8988T (cell line): Measurements from ENCODE around the gene LAMA2.

Source experiments
- DNase-seq: peaks from one replicate; pipeline ENCODE4 v3.0.0; 2011

LAMA2 gene

GRCh38 chr6:128918886-128919285, 35.9 kb downstream of the LAMA2 start:
- DNase-seq: no peak

- no peak for DNase-seq
These were observed 36.7 kb downstream of the LAMA2 start for GRCh38 chr6:128919412-128920180.

- DNase-seq: no peak
These were observed 42.8 kb downstream of the LAMA2 start for GRCh38 chr6:128925765-128926164.

GRCh38 chr6:128929869-128930268, 46.9 kb downstream of the LAMA2 start:
- DNase-seq: no peak

GRCh38 chr6:128930321-128930720, 47.4 kb downstream of the LAMA2 start:
- DNase-seq: no peak

- DNase-seq: no peak
These were observed 49.1 kb downstream of the LAMA2 start for GRCh38 chr6:128932061-128932460.

GRCh38 chr6:128950864-128951263, 67.9 kb downstream of the LAMA2 start:
- no peak for DNase-seq

GRCh38 chr6:128952902-128953301, 70.0 kb downstream of the LAMA2 start:
- DNase-seq: no peak

GRCh38 chr6:128954308-128955043, 71.5 kb downstream of the LAMA2 start:
- no peak for DNase-seq

- no peak for DNase-seq
These were observed 80.6 kb downstream of the LAMA2 start for GRCh38 chr6:128963561-128963960.

GRCh38 chr6:128964233-128964755, 81.4 kb downstream of the LAMA2 start:
- no peak for DNase-seq

- DNase-seq: no peak
These were observed 81.8 kb downstream of the LAMA2 start for GRCh38 chr6:128964771-128965170.

GRCh38 chr6:128966934-128967333, 84.0 kb downstream of the LAMA2 start:
- no peak for DNase-seq

GRCh38 chr6:128979071-128979470, 96.1 kb downstream of the LAMA2 start:
- no peak for DNase-seq

- DNase-seq: no peak
These were observed 98.8 kb downstream of the LAMA2 start for GRCh38 chr6:128981716-128982115.

- DNase-seq: no peak
These were observed 107.4 kb downstream of the LAMA2 start for GRCh38 chr6:128990360-128990759.

- no peak for DNase-seq
These were observed 108.0 kb downstream of the LAMA2 start for GRCh38 chr6:128990915-128991314.

GRCh38 chr6:128993166-128993565, 110.2 kb downstream of the LAMA2 start:
- DNase-seq: no peak

GRCh38 chr6:128997880-128998279, 114.9 kb downstream of the LAMA2 start:
- no peak for DNase-seq

- no peak for DNase-seq
These were observed 124.0 kb downstream of the LAMA2 start for GRCh38 chr6:129006724-129007514.

GRCh38 chr6:129007701-129008373, 124.9 kb downstream of the LAMA2 start:
- no peak for DNase-seq

- no peak for DNase-seq
These were observed 125.7 kb downstream of the LAMA2 start for GRCh38 chr6:129008591-129008990.

GRCh38 chr6:129009851-129010250, 126.9 kb downstream of the LAMA2 start:
- no peak for DNase-seq
